GM12878 (cell line): ENCODE results near the gene CA10. TPM values are rescaled to one million over a fixed set of nuclear protein-coding genes. Genes with fewer than 3 reads are reported as not detected.

Experiments
- ATAC-seq: fragments of 200-7000 bp; cut with Tn5 transposase; 3 replicates; pipeline ENCODE4 v1.9.1; 2020; ENCODE audit warnings: mild to moderate bottlenecking, moderate library complexity
- BruUV-seq: library from RNA; stranded (reverse); fragments of 400-500 nt; replicated peaks from 2 replicates; lab custom pipeline; 2021; lab: Mats Ljungman, UMichigan
- CTCF ChIA-PET: fragments of 300-600 bp; sonication (Branson Sonifier 250); formaldehyde crosslinking; extraction: SDS; loops from one replicate; lab custom pipeline; 2021; ENCODE audit warnings: inconsistent platforms; lab: Yijun Ruan, JAX
- POLR2A ChIA-PET: fragments of 350-600 bp; formaldehyde crosslinking; extraction: SDS; loops from one replicate; lab custom pipeline; 2021; ENCODE audit warnings: inconsistent platforms; lab: Charles Lee
- RAD21 ChIA-PET: fragments of 300-600 bp; sonication (Branson Sonifier 250); formaldehyde crosslinking; loops from one replicate; lab custom pipeline; 2023; ENCODE audit warnings: antibody characterized with exemption; ENCODE audit not compliant: unreplicated experiment; lab: Charles Lee
- SMC1A ChIA-PET: fragments of 300-600 bp; sonication (Branson Sonifier 250); formaldehyde crosslinking; loops from one replicate; lab custom pipeline; 2023; ENCODE audit not compliant: unreplicated experiment, uncharacterized antibody; lab: Charles Lee
- DNase-seq: peaks from one replicate; pipeline ENCODE4 v3.0.0-alpha.2; 2011; ENCODE audit warnings: low read depth, low spot score
- FAIRE-seq: peaks from 3 replicates; lab custom pipeline; 2011; peaks lifted over from hg19 to GRCh38; lab: Jason Lieb, UNC
- H2AFZ ChIP-seq: 2 replicates; pipeline ENCODE4 v1.6.0; 2011; ENCODE audit warnings: low read depth, low read length, control low read depth; ENCODE audit not compliant: control insufficient read depth
- H3K27ac ChIP-seq: 2 replicates; pipeline ENCODE4 v1.5.1; 2011; ENCODE audit warnings: control low read depth; ENCODE audit not compliant: control insufficient read depth, insufficient read depth
- H3K27me3 ChIP-seq, 2 experiments: replicated peaks in 1 of 2; 2 replicates each; pipeline versions ENCODE4 v1.6.0 to v1.6.1; 2011; ENCODE audit warnings: low read length in 1 of 2; ENCODE audit not compliant: control insufficient read depth in 2 of 2, insufficient read depth in 2 of 2
- H3K36me3 ChIP-seq, 2 experiments: 2 replicates each; pipeline ENCODE4 v1.5.1; 2011; ENCODE audit warnings: low read length in 1 of 2; ENCODE audit not compliant: control insufficient read depth in 2 of 2, insufficient read depth in 2 of 2
- H3K4me1 ChIP-seq: 2 replicates; pipeline ENCODE4 v1.6.1; 2011; ENCODE audit warnings: mild to moderate bottlenecking, low read length, moderate library complexity, mixed read lengths; ENCODE audit not compliant: control insufficient read depth, insufficient read depth
- H3K4me2 ChIP-seq: 2 replicates; pipeline ENCODE4 v1.6.0; 2011; ENCODE audit warnings: control low read depth; ENCODE audit not compliant: control insufficient read depth, insufficient read depth
- H3K4me3 ChIP-seq: fragments of 200-600 bp; sonication (generic); 2 replicates; pipeline ENCODE4 v1.5.1; 2016
- H3K79me2 ChIP-seq: 2 replicates; pipeline ENCODE4 v1.6.0; 2011; ENCODE audit warnings: low read length; ENCODE audit not compliant: control insufficient read depth, insufficient read depth
- H3K9ac ChIP-seq: 2 replicates; pipeline ENCODE4 v1.8.0; 2011; ENCODE audit warnings: low read length, control low read depth, mixed read lengths; ENCODE audit not compliant: control insufficient read depth, insufficient read depth
- H3K9me3 ChIP-seq: replicated peaks from 3 replicates; pipeline ENCODE4 v1.5.1; 2011; ENCODE audit warnings: mild to moderate bottlenecking, low read length; ENCODE audit not compliant: control insufficient read depth, insufficient read depth
- H4K20me1 ChIP-seq: 2 replicates; pipeline ENCODE4 v1.6.0; 2011; ENCODE audit not compliant: control insufficient read depth, insufficient read depth
- BRCA1 ChIP-seq: IDR thresholded peaks from 2 replicates; pipeline ENCODE4 v1.6.1; 2011; ENCODE audit warnings: low read depth, low read length, improper control_type of control experiment
- ETV6 ChIP-seq, 2 experiments: fragments of 450-650 bp in 1 of 2; IDR thresholded peaks in 1 of 2; conservative IDR thresholded peaks in 1 of 2; 2 replicates each; pipeline ENCODE4 v1.6.1; 2014; ENCODE audit warnings: antibody characterized with exemption in 1 of 2, borderline replicate concordance in 1 of 2, low read depth in 1 of 2, mild to moderate bottlenecking in 1 of 2, moderate library complexity in 1 of 2
- FOXK2 ChIP-seq: fragments of 450-650 bp; IDR thresholded peaks from 2 replicates; pipeline ENCODE4 v1.6.1; 2017; ENCODE audit warnings: mild to moderate bottlenecking, moderate library complexity
- HDAC6 ChIP-seq: fragments of 200-600 bp; sonication (generic); IDR thresholded peaks from one replicate; pipeline ENCODE4 v1.8.0; 2017; ENCODE audit warnings: antibody characterized with exemption; ENCODE audit not compliant: unreplicated experiment
- IKZF1 ChIP-seq: fragments of 450-650 bp; conservative IDR thresholded peaks from 2 replicates; pipeline ENCODE4 v1.6.1; 2017; ENCODE audit warnings: antibody characterized with exemption, mild to moderate bottlenecking
- JUNB ChIP-seq: IDR thresholded peaks from 2 replicates; pipeline ENCODE4 v1.6.1; 2016; ENCODE audit warnings: antibody characterized with exemption, mild to moderate bottlenecking
- KDM1A ChIP-seq: fragments of 200-600 bp; sonication (generic); IDR thresholded peaks from 2 replicates; pipeline ENCODE4 v1.6.1; 2016; ENCODE audit warnings: borderline replicate concordance
- LARP7 ChIP-seq: fragments of 450-650 bp; IDR thresholded peaks from 2 replicates; pipeline ENCODE4 v1.6.1; 2017; ENCODE audit warnings: mild to moderate bottlenecking
- NBN ChIP-seq: fragments of 450-650 bp; IDR thresholded peaks from 2 replicates; pipeline ENCODE4 v1.6.1; 2016
- RUNX3 ChIP-seq: IDR thresholded peaks from 2 replicates; pipeline ENCODE4 v1.6.1; 2012; ENCODE audit warnings: low read length, inconsistent platforms
- ZNF384 ChIP-seq: IDR thresholded peaks from 2 replicates; pipeline ENCODE4 v1.6.1; 2012; ENCODE audit warnings: low read depth, mild to moderate bottlenecking, low read length, improper control_type of control experiment, borderline replicate concordance
- ZNF622 ChIP-seq: fragments of 450-650 bp; IDR thresholded peaks from 2 replicates; pipeline ENCODE4 v1.6.1; 2017; ENCODE audit warnings: mild to moderate bottlenecking, inconsistent platforms
- ZNF687 ChIP-seq: fragments of 450-650 bp; IDR thresholded peaks from 2 replicates; pipeline ENCODE4 v1.6.1; 2017; ENCODE audit warnings: mild to moderate bottlenecking, moderate library complexity
- WGBS: methylation state at CpG from one replicate; pipeline ENCODE4 v1.1.6; 2016; ENCODE audit warnings: low lambda C conversion rate; ENCODE audit not compliant: insufficient replicate concordance, insufficient coverage; ENCODE audit errors: missing lambda C conversion rate; 5-methylcytosine and 5-hydroxymethylcytosine counted together
- in situ Hi-C: fragments of 300-500 bp; cut with MboI; formaldehyde crosslinking; loops from 9 replicates; pipeline ENCODE4 v1.14.3; 2018; ENCODE audit warnings: mixed read lengths
- intact Hi-C: fragments of 100-400 bp; cut with micrococcal nuclease; formaldehyde crosslinking; loops from one replicate; pipeline ENCODE4 v1.14.2; 2022; ENCODE audit not compliant: unreplicated experiment
- polyA plus RNA-seq, 11 experiments: library from polyadenylated mRNA; depleted of rRNA in 4 of 11; unstranded in 6 of 11; stranded (reverse) in 5 of 11; fragments of >200 nt; fragmentation: Nextera tagmentation in 4 of 11; fragmentation: Illumina TruSeq in 1 of 11; extraction: Ambion mirVana in 4 of 11; extraction: Trizol in 1 of 11; gene quantifications; 1 replicate in 1 of 11; 2 replicates in 10 of 11; pipeline versions ENCODE4 v1.2.1 to v1.2.3, GENCODE V29; 2011 to 2016; ENCODE audit warnings: inconsistent platforms in 2 of 11, missing spikeins in 2 of 11, low read depth in 1 of 11
- total RNA-seq, 4 experiments: library from RNA; depleted of rRNA in 3 of 4; stranded (reverse); fragments of >200 nt in 3 of 4; fragmentation: Illumina TruSeq in 1 of 4; extraction: Trizol in 1 of 4; gene quantifications; 2 replicates each; pipeline versions ENCODE4 v1.2.1 to v1.2.3, GENCODE V29; 2013 to 2021
- TF ChIP-seq, protein P1 (sequence below): fragments of 450-650 bp; IDR thresholded peaks from 2 replicates; pipeline ENCODE4 v1.6.1; 2016; ENCODE audit warnings: mild to moderate bottlenecking
- TF ChIP-seq, protein P2 (sequence below): IDR thresholded peaks from 2 replicates; pipeline ENCODE4 v1.6.1; 2012; ENCODE audit warnings: low read depth, low read length, improper control_type of control experiment
- TF ChIP-seq, protein P3 (sequence below): fragments of 450-650 bp; formaldehyde crosslinking; IDR thresholded peaks from 2 replicates; pipeline ENCODE4 v1.4.0; 2020; ENCODE audit warnings: mild to moderate bottlenecking, moderate library complexity

Gene CA10
- total and polyA plus RNA-seq, 10 of the 15 experiments (the other 5 are each of a cell fraction or from before 2014, with no cell fraction given), result not detected

GRCh38 chr17:51778842-51779241, 379.7 kb downstream of the CA10 start:
- H3K27ac ChIP-seq, result no peak overlapping the region

More at GRCh38 chr17:51778842-51779241, 379.7 kb downstream of the CA10 start:
- SMC1A ChIA-PET, result no interaction called here
- intact Hi-C loops (no loop called here), in situ Hi-C loops (no loop called here)
- Histone ChIP-seq H3K9ac (no peak overlapping the region), H3K79me2 (no peaks in the 10 kb centered on the region), H4K20me1 (no peaks in the 10 kb centered on the region), H2AFZ (no peak overlapping the region; the same call in 1 of the 2 replicates), H3K36me3 (no peaks in the 10 kb centered on the region), H3K4me1 (no peaks in the 10 kb centered on the region), H3K9me3 (no peaks in the 10 kb centered on the region), H3K4me3 (no peak overlapping the region), H3K27me3 (no peaks in the 10 kb centered on the region), H3K4me2 (no peak overlapping the region)
- no peak for FAIRE-seq
- BruUV-seq, result no TSS peak
- RAD21 ChIA-PET, result no interaction called here
- POLR2A ChIA-PET, result no interaction called here
- no peak for TF ChIP-seq ZNF384
- TF ChIP-seq, protein P1, sequence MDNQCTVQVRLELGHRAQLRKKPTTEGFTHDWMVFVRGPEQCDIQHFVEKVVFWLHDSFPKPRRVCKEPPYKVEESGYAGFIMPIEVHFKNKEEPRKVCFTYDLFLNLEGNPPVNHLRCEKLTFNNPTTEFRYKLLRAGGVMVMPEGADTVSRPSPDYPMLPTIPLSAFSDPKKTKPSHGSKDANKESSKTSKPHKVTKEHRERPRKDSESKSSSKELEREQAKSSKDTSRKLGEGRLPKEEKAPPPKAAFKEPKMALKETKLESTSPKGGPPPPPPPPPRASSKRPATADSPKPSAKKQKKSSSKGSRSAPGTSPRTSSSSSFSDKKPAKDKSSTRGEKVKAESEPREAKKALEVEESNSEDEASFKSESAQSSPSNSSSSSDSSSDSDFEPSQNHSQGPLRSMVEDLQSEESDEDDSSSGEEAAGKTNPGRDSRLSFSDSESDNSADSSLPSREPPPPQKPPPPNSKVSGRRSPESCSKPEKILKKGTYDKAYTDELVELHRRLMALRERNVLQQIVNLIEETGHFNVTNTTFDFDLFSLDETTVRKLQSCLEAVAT, result no peak
- no peak for TF ChIP-seq ZNF622
- no peak for TF ChIP-seq ETV6 (conservative IDR thresholded peaks at IDR 0.05 in 1 of 2, IDR thresholded peaks at IDR 0.05 in 1 of 2; ENCODE audit: borderline replicate concordance in 1 of 2, low read depth in 1 of 2)
- TF ChIP-seq, protein P2, sequence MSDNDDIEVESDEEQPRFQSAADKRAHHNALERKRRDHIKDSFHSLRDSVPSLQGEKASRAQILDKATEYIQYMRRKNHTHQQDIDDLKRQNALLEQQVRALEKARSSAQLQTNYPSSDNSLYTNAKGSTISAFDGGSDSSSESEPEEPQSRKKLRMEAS, result no peak
- TF ChIP-seq JUNB, result no peak
- TF ChIP-seq BRCA1, result no peak
- no peak for TF ChIP-seq IKZF1
- TF ChIP-seq ZNF687, result no peak
- no peak for TF ChIP-seq FOXK2
- no peak for TF ChIP-seq RUNX3
- no peak for TF ChIP-seq KDM1A
- no peak for TF ChIP-seq NBN
- TF ChIP-seq HDAC6, result no peak
- no peak for TF ChIP-seq LARP7
- TF ChIP-seq, protein P3, sequence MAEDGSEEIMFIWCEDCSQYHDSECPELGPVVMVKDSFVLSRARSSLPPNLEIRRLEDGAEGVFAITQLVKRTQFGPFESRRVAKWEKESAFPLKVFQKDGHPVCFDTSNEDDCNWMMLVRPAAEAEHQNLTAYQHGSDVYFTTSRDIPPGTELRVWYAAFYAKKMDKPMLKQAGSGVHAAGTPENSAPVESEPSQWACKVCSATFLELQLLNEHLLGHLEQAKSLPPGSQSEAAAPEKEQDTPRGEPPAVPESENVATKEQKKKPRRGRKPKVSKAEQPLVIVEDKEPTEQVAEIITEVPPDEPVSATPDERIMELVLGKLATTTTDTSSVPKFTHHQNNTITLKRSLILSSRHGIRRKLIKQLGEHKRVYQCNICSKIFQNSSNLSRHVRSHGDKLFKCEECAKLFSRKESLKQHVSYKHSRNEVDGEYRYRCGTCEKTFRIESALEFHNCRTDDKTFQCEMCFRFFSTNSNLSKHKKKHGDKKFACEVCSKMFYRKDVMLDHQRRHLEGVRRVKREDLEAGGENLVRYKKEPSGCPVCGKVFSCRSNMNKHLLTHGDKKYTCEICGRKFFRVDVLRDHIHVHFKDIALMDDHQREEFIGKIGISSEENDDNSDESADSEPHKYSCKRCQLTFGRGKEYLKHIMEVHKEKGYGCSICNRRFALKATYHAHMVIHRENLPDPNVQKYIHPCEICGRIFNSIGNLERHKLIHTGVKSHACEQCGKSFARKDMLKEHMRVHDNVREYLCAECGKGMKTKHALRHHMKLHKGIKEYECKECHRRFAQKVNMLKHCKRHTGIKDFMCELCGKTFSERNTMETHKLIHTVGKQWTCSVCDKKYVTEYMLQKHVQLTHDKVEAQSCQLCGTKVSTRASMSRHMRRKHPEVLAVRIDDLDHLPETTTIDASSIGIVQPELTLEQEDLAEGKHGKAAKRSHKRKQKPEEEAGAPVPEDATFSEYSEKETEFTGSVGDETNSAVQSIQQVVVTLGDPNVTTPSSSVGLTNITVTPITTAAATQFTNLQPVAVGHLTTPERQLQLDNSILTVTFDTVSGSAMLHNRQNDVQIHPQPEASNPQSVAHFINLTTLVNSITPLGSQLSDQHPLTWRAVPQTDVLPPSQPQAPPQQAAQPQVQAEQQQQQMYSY (CRISPR knock-in tag), result no peak
- CTCF ChIA-PET, result interaction anchor here (0.7 kb wide), 1 partner anchor 1207 kb away, joined by 3 read pairs; no protein-coding TSS in a partner anchor
- ATAC-seq, result no peak
- WGBS, result 19% methylated on average over 5 of the region's 5 CpGs
- no peak for DNase-seq
